T-helper 17 cell (primary cell): ENCODE results near the gene SEMA3B. TPM values are rescaled to one million over a fixed set of nuclear protein-coding genes. Genes with fewer than 3 reads are reported as not detected.
"Not testable (repeated sequence)": the region's sequence is repeated elsewhere in the genome, so short reads cannot be mapped to it uniquely, and the experiment has no call there.

Experiments used
- ATAC-seq: fragments of 150-1000 bp; cut with Tn5 transposase; 2 replicates; pipeline ENCODE4 v1.10.0; 2021; ENCODE audit warnings: mild to moderate bottlenecking, moderate library complexity
- DNase-seq, 3 donors: peaks; one replicate each; pipeline versions ENCODE4 v3.0.0 to v3.0.0-alpha.2; 2020 to 2021
- H3K9me3 ChIP-seq: one replicate; pipeline ENCODE4 v1.7.0; 2013; ENCODE audit warnings: low read length, mild to moderate bottlenecking; ENCODE audit not compliant: control insufficient read depth, poor library complexity, severe bottlenecking
- H3K27ac Mint-ChIP-seq: one replicate; pipeline ENCODE4 v1.8.0; 2022; ENCODE audit warnings: mild to moderate bottlenecking, moderate library complexity, mixed read lengths
- H3K27me3 Mint-ChIP-seq: one replicate; pipeline ENCODE4 v1.8.0; 2022; ENCODE audit warnings: mixed read lengths
- H3K36me3 Mint-ChIP-seq: one replicate; pipeline ENCODE4 v1.8.0; 2022; ENCODE audit warnings: low read depth, mixed read lengths
- H3K4me1 Mint-ChIP-seq: one replicate; pipeline ENCODE4 v1.8.0; 2022; ENCODE audit warnings: mild to moderate bottlenecking, mixed read lengths
- H3K4me3 Mint-ChIP-seq: one replicate; pipeline ENCODE4 v1.8.0; 2022; ENCODE audit warnings: mild to moderate bottlenecking, moderate library complexity, mixed read lengths
- total RNA-seq, 4 donors: library from RNA in 2 of 4; stranded (reverse) in 2 of 4; gene quantifications; one replicate each; pipeline ENCODE4 v1.2.3 and lab custom pipeline; 2022 to 2026

The SEMA3B gene
- total RNA-seq, 2 donors from 2014 or later, result 1.7 to 1.8 TPM

DNA sequence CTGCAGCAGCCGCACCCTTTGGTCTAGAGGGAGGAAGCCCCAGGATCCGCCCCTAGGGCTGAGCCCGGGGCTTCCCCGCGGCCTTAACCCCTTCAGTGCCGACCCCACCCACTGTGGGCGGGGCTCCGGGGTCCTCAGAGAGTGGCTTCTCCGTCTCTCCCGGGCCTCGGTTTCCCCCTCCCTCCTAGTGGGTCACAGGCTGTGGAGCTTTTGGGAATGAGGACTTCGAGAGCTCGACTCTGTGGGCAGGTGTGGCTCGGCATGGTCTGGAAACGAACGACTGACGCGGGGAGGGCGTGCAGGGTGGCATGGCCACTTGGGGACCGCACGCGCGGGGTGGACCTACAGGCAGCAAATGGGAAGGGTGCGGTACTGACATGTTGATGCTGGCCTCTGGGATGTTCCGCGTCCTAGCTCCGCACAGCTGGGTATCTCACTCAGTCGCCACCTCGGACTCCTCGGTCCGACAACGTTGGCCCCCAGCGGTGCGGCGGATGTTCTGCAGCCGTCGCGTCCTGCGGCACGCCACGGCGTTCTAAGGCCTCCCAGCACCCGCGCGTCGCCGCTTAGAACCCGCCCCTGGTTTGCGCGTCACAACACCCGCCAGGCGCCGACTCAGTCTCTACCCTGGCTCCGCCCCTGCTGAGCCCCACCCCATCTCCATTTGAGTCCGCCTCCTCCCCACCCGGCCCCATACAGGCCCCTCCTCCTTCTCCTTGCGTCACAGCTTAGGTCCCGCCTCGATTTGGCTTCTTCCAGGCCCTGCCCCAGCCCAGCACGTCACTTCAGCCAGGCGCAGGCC lies 30.1 kb downstream of the SEMA3B start, which contains the start of the genes HYAL3 and NAA80:
TSS of gene HYAL3 (minus strand) at position 570 of the 802 bp plus-strand sequence. CDS start 3,803 bp downstream, outside the sequence.
TSS of gene NAA80 (minus strand) at position 570 of the 802 bp plus-strand sequence. CDS start 1,942 bp downstream, outside the sequence.
- peak; percentile 87 for ATAC-seq
- Mint-ChIP-seq H3K27me3 (no peaks in the 10 kb centered on the region), H3K36me3 (no peaks in the 10 kb centered on the region), H3K4me1 (peaks cover 22% of the 10 kb centered on the region), H3K4me3 (peak within 1 kb of the TSS; percentile 96), H3K27ac (peak within 1 kb of the TSS; percentile 97)
- H3K9me3 ChIP-seq, result no peaks in the 10 kb centered on the region
- peak; percentile 97 to 99 (median 97) for DNase-seq

DNA sequence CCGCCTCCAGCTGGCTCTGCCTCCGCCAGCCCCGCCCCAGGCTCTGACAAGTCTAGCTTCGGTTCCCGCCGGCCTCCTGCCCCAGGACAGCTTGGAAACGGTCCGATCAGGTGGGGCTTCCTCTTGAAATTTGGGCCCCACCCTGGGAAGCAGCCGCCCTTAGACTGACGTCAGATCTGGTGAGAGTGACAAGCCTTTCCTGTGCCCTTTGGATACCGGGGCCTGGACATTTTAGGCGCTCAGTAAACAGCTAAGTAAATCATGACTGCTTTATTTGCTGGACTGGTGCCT lies 30.6 kb downstream of the SEMA3B start:
- no peak for DNase-seq
- no peaks in the 10 kb centered on the region for H3K9me3 ChIP-seq
- ATAC-seq, result no peak
- Mint-ChIP-seq H3K4me3 (peak overlapping the region; percentile 96), H3K27me3 (no peaks in the 10 kb centered on the region), H3K27ac (peak overlapping the region; percentile 97), H3K36me3 (no peaks in the 10 kb centered on the region), H3K4me1 (peaks cover 22% of the 10 kb centered on the region)

DNA sequence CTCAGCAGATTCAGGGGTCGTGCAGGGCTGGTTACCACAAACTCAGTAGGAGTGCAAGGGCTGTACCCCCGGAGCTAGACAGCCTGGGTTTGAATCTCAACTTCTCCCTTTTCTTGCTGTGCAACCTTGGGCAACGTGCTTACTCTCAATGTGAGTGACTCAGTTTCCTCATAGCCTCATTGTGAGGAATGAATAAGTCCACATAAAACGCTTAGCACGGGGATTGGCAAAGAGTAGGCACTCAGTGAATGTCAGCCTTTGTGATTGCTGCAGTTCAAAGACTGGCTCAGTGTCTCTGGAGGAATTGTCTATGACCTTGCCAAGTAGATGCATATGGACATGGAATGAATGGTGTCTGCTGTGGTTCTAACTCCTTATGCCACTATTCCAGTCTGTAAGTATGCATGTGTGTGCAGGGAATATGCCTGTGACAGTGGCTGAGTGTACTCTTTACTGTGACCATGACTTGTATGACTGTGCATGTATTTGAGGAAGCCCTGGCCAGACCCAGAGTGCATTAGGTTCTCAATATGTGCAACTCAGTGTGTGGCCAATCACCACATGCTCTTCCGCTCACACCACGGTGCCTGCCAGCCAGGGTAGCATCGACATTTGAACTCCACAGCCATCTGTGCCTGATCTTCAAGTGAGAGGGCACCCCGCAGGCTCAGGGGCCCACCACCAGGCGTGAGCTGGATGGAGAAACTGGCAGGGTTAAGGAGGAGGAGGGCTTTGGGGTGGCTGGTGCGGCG lies 31.2 kb downstream of the SEMA3B start:
- ATAC-seq (no peak), DNase-seq (no peak)
- Mint-ChIP-seq H3K27me3 (no peaks in the 10 kb centered on the region), H3K27ac (peak overlapping the region; percentile 97), H3K4me3 (peak overlapping the region; percentile 96), H3K4me1 (peaks cover 22% of the 10 kb centered on the region), H3K36me3 (no peaks in the 10 kb centered on the region)
- no peaks in the 10 kb centered on the region for H3K9me3 ChIP-seq

DNA sequence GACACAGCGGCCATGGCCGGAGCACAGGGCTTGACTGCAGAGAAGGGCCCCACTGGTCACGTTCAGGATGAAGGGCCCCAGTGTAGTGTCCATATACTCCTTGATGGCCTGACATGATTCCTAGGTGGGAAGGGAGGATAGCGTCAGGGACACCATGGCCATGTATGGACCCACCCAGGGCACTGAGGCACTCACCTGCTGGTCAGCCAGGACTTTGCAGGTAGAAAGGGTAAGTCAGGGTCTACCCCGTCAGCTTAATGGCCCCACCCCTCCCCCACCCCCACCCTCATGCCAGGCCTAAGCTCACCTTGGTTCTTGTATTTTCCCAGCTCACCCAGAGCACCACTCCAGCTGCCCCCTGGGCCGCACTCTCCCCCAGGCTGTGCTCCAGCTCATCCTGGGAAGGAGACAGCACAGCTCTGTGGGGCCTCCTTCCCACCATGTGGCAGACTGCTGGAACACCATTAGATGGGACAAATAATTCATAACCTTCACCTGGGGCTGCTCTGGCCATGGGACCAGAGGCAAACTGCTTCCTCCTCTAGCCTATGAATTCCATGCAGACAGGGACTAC lies 31.8 kb downstream of the SEMA3B start:
- H3K4me1 Mint-ChIP-seq, result peaks cover 22% of the 10 kb centered on the region
- H3K4me3 Mint-ChIP-seq, result peak overlapping the region; percentile 96
- no peak for DNase-seq
- H3K36me3 Mint-ChIP-seq, result no peaks in the 10 kb centered on the region
- H3K9me3 ChIP-seq, result no peaks in the 10 kb centered on the region
- H3K27ac Mint-ChIP-seq, result peak overlapping the region; percentile 97
- no peaks in the 10 kb centered on the region for H3K27me3 Mint-ChIP-seq
- ATAC-seq, result no peak

DNA sequence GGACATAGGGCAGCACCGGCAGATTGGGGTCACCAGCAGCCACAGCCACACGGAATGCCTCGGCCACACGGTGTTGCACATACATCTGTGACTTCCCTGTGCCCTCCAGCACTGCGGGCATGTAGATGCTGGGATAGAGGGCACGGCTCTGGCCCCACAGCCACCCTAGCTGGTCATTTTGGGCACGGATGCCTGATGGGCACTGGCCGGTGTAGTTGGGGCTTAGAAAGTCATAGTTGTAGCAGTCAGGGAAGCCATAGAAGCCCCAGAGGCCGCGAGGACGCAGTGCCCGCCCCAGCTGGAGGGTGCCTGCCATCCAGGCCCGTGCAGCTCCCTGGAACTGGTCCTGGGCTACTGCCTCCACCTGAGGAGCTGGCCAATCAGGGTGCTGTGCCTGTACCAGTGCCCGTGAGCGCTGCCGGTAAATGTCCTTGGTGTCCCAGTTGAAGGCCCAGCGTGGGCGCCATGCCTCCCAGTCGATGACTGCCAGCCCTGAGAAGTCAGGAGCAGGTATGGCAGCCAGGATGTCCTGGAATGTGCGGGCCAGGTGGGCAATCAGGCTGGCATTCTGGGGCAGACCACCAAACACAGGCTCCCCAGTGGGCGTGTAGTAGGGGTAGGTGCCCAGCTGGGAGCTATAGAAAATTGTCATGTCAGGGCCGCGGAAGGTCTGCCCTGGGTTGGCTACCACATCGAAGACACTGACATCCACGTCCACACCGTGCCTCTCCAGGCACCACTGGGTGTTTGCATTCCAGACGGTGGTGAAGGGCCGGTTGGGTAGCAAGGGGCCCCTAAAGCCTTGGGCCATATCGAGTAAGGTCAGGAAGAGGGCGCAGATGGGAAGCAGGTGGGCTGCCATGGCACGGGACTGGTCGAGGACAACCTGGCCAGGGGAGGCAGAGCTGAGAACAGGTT lies 33.4 kb downstream of the SEMA3B start:
- no peaks in the 10 kb centered on the region for H3K9me3 ChIP-seq
- H3K27me3 Mint-ChIP-seq, result no peaks in the 10 kb centered on the region
- DNase-seq (no peak), ATAC-seq (no peak)
- H3K4me3 Mint-ChIP-seq, result no peak overlapping the region
- H3K27ac Mint-ChIP-seq, result peak overlapping the region; percentile 41
- H3K36me3 Mint-ChIP-seq, result no peaks in the 10 kb centered on the region
- peaks cover 22% of the 10 kb centered on the region for H3K4me1 Mint-ChIP-seq

DNA sequence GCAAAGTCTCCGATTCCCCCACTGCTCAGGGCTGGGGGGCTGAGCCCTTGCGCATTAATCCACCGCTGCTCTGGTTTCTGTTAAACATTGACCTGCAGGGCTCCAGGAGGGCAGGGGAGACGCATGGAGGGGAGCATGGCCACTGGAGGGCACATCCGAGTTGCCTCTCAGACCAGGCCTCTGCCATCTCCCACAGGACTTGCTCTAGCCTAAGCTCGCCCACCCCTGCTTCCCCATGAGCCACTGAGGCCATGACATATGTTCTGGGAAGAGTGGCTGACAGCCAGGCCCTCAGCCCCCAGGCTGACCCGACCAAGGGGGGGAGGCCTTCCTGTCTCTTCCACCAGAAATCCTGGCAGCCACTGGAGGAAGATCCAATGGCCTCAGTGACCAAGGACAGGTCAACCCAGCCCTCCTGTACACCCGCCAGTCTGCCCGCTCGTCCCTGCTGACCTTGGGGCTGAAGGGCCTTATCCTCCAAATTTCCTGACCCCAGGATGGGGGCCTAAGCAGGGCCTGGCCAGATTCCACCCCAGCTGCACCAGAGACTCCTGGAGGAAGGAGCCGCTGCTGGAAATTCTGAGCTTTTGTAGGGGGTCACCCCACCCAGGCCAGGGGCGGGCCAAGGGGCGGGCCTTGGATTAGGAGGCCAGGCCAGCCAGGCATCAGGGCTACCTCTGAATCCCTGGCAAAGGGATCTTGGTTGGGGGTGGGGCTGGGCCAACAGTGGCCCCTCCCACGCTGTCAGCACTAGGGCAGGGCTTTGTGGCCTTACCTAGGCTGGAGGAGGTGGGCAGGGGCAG lies 34.3 kb downstream of the SEMA3B start, which contains the start of gene HYAL1:
TSS of gene HYAL1 (minus strand) at position 562 of the 803 bp plus-strand sequence. CDS start 618 bp downstream, outside the sequence.
- no peaks in the 10 kb centered on the region for H3K9me3 ChIP-seq
- Mint-ChIP-seq H3K27ac (peak within 1 kb of the TSS; percentile 41), H3K4me1 (peaks cover 19% of the 10 kb centered on the region), H3K4me3 (no peak within 1 kb of the TSS), H3K36me3 (no peaks in the 10 kb centered on the region), H3K27me3 (no peaks in the 10 kb centered on the region)
- peak in 1 of 3 donors; percentile 4 for DNase-seq
- no peak for ATAC-seq

DNA sequence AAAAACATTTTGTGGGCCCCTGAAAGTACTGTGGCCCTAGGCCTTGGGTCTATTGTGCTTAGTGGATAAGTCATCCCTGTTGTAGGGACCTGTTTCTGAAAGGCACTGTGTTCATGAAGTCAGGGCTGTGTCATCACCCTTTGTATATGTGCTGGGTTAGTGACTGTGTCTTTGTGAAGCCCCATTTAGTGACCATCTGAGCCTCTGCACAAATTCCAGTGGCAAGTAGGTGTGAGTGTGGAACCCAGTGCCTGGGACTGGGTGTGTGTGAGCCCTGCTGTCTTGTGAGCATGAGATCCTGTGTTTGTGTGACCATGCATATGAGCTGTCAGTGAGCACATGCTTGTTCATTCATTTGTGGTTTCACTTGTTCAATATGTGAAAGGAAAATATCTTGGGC lies 35.7 kb downstream of the SEMA3B start:
- H3K9me3 ChIP-seq, result no peaks in the 10 kb centered on the region
- H3K4me1 Mint-ChIP-seq, result peaks cover 11% of the 10 kb centered on the region
- H3K4me3 Mint-ChIP-seq, result no peak overlapping the region
- ATAC-seq (no peak), DNase-seq (no peak)
- no peaks in the 10 kb centered on the region for H3K27me3 Mint-ChIP-seq
- no peaks in the 10 kb centered on the region for H3K36me3 Mint-ChIP-seq
- H3K27ac Mint-ChIP-seq, result no peak overlapping the region

DNA sequence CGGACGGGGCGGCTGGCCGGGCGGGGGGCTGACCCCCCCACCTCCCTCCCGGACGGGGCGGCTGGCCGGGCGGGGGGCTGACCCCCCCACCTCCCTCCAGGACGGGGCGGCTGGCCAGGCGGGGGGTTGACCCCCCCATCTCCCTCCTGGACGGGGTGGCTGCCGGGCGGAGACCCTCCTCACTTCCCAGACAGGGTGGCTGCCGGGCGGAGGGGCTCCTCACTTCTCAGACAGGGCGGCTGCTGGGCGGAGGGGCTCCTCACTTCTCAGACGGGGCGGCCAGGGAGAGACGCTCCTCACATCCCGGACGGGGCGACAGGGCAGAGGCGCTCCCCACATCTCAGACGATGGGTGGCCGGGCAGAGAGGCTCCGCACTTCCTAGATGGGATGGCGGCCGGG lies 43.1 kb downstream of the SEMA3B start:
- peaks cover 13% of the 10 kb centered on the region for H3K4me1 Mint-ChIP-seq
- not testable (repeated sequence) for H3K27ac Mint-ChIP-seq, H3K36me3 Mint-ChIP-seq, H3K9me3 ChIP-seq, ATAC-seq, H3K4me3 Mint-ChIP-seq, DNase-seq, H3K27me3 Mint-ChIP-seq

DNA sequence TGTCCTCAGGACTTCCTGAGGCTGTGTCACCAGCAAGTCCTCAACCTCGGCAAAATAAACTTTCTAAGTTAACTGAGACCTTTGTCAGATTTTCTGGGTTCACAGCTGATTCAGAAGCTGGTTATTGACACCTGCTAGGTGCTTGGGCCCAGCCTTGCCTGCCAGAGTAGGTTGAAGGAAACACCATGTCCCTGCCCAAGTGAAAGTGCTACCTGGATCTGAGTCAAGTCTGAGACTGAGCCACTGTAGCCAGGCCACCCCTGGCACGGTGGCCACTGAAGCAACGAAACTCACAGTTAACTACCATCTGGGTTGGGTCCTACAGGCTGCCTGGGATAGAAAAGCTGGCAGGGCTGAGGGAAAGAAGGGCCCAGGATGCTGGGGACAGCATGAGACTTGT lies 45.4 kb downstream of the SEMA3B start:
- Mint-ChIP-seq H3K4me3 (no peak overlapping the region), H3K4me1 (peaks cover 19% of the 10 kb centered on the region), H3K27ac (no peak overlapping the region), H3K27me3 (no peaks in the 10 kb centered on the region), H3K36me3 (no peaks in the 10 kb centered on the region)
- DNase-seq, result no peak
- H3K9me3 ChIP-seq, result no peaks in the 10 kb centered on the region
- ATAC-seq, result no peak

DNA sequence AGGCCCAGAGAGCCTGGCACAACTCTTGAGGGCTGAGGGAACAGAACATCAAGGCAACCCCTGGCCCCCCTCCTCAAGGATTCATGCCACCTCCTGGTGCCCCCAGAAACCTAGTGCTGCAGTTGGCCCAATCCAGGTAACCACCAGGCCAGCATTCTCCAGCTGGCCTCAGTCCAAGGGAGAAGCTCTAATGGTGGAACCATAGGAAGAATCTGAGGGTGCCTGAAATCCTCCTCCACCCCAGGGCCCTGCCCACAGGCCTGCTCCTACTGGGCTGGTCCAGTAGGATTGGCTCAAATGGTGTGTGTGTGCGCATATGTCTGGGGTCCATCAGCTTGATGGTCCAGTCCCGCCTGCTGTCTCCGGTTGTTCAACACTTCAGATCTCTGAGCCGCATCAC lies 45.9 kb downstream of the SEMA3B start:
- ATAC-seq, result no peak
- Mint-ChIP-seq H3K27ac (no peak overlapping the region), H3K36me3 (no peaks in the 10 kb centered on the region), H3K27me3 (no peaks in the 10 kb centered on the region), H3K4me3 (no peak overlapping the region), H3K4me1 (peaks cover 22% of the 10 kb centered on the region)
- H3K9me3 ChIP-seq, result no peaks in the 10 kb centered on the region
- no peak for DNase-seq

DNA sequence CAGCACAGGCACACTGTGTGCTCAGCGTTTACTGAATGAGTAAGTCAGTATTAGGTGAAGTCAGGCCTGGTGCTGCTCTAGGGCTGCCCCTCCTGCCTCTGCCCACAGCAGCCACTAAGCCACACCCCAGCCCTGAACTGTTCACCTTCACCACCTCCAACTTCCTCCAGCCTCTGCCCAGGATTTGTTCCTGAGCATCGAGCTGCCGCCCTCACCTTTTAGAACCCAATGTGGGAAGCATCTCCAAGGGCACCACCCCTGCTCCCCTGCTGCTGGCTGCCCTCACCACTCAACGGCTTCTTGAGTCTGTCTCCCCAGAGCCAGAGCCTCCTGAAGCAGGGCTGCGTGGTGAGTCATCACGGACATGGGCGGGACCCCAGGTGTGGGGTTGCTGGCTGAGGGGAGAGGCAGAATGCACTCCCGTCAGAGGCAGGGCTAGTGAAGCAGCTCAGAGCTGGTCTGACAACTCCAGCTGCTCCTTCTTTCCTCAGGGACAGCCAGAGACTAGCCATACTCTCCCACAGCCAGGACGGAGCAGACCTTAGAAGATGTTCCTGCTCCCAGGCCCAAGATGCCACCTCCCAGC lies 47.8 kb downstream of the SEMA3B start:
- ATAC-seq, result peak; percentile 78
- H3K9me3 ChIP-seq, result no peaks in the 10 kb centered on the region
- Mint-ChIP-seq H3K4me1 (peaks cover 32% of the 10 kb centered on the region), H3K27ac (peak overlapping the region; percentile 99), H3K36me3 (no peaks in the 10 kb centered on the region), H3K27me3 (no peaks in the 10 kb centered on the region), H3K4me3 (peak overlapping the region; percentile 93)
- DNase-seq, result peak; percentile 54 to 71 (median 63)

DNA sequence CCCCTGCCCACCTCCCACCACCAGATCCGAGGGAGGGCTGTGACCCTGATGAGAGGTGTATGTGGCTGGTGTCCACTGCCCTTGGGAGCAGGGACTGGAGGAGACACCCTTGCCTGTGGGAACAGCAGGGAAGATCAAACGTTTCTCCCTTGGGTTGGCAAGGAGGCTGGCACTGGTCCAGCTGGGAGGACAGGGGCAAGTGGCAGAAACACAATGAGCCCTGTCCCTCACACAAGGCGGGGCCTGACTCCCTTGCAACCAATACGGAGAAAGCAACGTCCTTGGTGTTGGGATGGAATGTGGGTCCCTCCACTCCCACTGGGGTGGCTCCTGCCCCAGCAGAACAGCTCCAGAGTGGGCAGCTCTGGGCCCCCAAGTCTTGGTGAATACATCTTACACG lies 48.4 kb downstream of the SEMA3B start:
- no peaks in the 10 kb centered on the region for H3K36me3 Mint-ChIP-seq
- peaks cover 32% of the 10 kb centered on the region for H3K4me1 Mint-ChIP-seq
- H3K9me3 ChIP-seq, result no peaks in the 10 kb centered on the region
- H3K27me3 Mint-ChIP-seq, result no peaks in the 10 kb centered on the region
- no peak overlapping the region for H3K4me3 Mint-ChIP-seq
- H3K27ac Mint-ChIP-seq, result peak overlapping the region; percentile 99
- ATAC-seq, result no peak
- DNase-seq, result no peak
